HG03039 (cell line): ENCODE measurements around the gene RALGAPA2.

Experiments
- ATAC-seq: cut with Tn5 transposase; IDR thresholded peaks from one replicate; pipeline ENCODE4 v1.9.1; 2021; ENCODE audit warnings: mild to moderate bottlenecking, moderate library complexity; ENCODE audit not compliant: unreplicated experiment

The RALGAPA2 gene

DNA sequence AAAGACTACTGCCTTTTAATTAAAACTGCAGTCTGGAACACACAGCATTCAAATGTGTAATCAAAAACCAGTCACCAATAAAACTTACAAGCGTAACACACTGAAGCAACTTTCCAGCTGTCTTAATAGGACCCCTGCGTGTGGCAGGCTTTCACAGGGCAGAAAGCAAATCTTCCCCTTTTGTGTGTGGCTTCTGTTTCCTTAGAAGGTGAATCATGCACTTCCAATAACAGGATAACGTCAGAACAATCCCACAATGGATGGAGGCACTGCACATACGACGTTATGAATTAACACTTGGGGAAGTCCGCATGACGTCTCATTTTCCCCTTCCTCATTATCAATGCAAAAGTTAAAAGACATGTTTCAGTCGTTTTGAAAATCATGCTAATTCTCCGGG lies 299.7 kb downstream of the RALGAPA2 start:
- no peak for ATAC-seq

DNA sequence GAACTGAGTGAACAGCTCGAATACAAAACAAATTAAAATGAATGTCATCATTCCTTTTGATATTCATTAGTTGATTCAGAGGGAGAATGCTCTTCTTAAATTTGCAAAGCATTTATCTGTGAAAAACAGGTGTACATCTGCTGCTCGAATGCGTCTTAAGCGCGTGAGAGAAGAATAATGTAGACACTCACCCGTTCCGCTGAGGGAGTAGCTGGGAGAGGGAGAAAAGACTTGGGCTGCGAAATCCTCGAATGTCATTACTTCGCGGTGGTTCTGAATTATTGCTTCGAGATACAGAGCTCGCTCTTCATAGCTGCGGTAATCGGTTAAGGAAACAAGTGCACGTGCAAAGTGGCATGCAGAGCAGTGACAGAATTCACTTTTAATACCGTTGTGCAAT lies 300.6 kb downstream of the RALGAPA2 start:
- no peak for ATAC-seq

GRCh38 chr20:20411402-20411801 lies 301.0 kb downstream of the RALGAPA2 start:
- ATAC-seq = no peak

DNA sequence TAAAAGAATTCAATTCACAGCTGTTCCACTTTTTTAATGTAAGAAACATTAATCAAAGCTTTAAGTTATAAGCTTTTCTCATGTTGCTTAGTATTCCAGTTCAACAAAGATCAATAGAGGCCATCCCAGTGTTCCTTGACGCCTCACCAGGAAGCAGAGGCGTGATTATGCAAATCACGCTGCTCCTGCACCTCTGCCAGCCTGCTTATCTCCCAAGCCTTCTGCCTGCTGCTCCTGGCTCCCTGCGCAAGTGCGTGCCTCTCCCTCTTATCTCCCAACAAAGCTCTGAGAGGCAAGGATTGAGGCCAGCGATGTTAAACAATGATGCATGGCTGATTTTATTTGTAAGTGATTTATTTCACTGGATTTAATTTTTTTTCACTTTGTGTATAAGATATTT lies 301.8 kb downstream of the RALGAPA2 start:
- no peak for ATAC-seq

DNA sequence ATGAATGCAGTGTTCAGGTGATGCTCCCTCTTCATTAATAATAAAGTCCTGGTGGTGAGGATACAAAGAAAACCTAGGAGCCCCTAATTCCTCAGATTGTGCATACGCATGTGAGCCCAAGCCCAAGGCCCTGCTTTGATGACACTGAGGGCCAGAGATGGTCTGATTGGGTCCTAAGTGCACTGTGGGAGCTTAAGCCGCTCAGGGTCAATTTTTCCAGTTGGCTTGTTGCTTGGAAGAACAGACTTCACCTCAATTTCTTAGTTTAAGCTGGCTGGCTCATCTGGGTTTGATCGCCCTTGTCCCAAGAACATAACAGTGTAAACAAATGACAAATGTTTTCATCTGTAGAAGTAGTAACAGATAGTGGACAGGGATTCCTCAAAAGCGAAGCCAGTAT lies 303.1 kb downstream of the RALGAPA2 start:
- ATAC-seq = no peak

DNA sequence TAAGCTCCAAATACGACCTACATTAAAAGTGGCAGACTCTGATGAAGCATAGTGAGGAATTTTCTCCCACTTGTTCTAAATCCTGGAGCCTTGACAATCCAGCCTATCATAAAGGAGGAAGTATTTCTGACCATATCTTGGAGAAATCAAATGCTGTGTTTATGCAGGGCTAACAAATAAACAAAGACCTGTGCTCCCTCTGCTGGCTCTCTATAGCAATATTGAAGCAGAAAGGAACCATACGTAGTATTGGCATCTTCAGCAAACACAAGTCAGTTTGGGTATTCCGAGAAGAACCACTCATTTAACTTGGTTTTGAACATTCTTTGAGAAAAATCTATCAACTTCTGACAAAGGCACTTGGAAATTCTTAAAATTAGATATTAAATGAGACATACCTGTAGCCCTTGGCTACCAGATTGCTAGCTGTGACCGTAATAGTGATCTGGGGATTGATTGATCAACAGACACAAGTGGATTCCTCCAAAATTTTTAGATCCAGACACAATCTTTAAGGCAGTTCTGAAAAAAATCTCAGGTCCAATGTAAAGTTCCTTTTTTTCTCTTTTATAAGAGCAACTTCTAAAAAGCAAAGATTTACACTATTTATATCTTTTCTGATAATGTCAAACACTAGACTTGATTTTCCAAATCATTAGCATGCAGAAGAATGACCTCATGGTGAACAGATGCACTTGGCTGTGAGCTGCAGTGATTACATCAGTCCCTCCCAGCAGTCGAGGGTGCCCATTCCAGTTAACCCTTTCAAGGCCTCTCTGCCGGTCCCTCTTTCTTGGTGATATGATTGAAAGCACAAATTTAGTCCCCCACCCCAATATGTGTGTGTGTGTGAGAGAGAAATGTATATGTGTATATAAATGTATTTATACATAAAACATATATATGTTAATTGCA lies 304.3 kb downstream of the RALGAPA2 start:
- ATAC-seq = no peak

DNA sequence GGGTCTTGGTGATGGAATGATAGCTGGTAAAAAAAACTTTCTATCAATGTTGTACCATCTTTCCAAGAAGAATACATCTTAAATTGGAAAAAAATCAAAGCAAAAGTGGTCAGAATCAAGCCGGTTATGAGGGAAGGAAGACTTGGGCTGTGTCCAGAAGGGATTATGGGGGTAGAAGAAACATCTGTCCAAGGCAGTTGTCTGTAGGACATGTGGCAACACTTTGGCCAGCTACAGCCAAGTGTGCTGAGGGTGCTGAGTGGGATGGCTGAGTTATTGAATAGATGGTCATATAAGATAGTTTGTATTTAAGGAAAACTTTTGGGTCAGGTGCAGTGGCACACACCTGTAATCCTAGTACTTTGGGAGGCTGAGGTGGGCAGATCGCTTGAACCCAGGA lies 306.1 kb downstream of the RALGAPA2 start:
- ATAC-seq = no peak

- no peak for ATAC-seq
Observed at GRCh38 chr20:20405623-20406022, 306.8 kb downstream of the RALGAPA2 start.

GRCh38 chr20:20404633-20405032 lies 307.8 kb downstream of the RALGAPA2 start:
- ATAC-seq = no peak

- no peak for ATAC-seq
Observed at GRCh38 chr20:20401991-20402390, 310.5 kb downstream of the RALGAPA2 start.

DNA sequence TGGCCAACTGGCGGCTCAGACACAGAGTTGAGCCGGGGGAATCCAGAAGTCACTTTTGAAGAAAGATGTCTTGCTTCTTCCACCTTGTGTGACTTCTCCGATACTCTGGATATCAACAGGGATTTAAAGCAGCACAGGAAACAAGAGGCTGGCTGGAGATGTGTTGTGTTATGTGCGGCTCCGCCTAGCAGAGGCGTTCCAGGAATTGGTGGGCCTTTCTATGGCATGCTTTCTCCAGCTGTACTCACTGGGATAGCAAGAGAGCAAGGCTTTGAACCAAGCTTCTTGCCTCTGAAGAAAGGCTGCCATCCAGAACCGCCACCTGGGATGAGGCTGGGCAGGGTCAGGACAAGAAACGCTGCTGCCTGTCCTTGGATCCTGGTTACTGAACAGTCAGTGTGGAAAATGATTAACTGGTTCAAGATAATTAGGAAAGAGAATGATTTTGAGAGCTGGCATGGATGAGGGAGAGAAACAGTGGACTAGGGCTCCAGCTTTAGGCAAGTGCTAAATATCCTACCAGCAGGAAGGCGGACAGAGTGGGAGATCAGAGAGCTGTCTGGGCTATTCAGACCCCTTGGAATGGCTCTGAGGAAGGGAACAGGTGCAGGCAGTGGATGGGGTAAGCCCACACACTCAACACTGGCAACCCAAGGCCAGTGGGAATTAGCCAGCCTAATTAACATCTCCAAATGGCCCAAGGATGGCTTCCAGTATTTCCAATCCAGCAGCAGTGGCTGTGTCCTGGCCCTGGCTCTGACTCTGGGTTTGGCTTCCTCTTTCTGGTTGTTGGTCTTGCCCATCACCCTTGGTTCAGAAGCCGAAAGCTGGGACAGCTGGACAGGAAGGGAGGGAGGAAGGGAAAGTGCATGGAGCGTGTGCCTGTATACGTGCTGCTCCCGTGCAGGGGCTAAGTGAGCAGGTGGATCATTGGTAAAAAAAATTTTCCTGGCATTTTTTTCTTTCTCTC lies 312.6 kb downstream of the RALGAPA2 start:
- no peak for ATAC-seq

DNA sequence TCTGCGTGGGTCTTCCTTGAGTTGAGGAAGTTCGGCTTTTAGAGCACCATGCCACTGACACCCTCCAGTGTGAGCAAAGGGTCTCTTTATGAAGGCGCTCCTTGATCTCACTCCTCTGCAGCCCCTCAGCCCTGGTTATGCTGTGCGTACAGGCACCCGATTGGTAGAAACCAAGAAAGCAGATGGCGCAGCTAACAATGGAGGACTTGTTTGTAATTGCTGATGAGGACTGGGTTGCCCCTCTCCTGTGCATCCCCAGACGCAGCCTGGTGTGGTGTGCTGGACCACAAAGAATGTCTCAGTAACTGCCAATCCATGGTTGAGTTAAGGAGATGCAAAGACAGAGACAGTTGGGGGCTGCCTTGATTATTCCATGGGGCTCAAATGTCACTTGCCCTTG lies 314.3 kb downstream of the RALGAPA2 start:
- no peak for ATAC-seq

DNA sequence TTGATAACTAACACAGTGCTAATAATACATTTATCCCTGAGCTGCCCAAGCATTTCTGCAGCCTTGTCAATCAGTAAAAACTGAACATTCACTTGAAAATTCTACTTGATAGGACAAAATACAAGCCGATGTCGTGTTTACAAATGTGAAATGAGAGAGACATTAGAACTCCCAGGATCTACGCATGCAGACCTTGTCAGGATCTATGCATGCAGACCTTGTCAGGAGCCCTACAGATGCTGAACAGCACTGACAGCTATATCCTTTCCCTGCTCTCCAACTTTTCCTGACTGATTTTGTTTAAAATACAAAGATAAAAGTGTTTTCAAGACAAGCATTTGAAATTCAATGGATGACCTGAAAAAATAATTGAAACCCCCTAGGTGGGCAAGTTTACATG lies 315.6 kb downstream of the RALGAPA2 start:
- no peak for ATAC-seq

GRCh38 chr20:20395903-20396568 lies 316.4 kb downstream of the RALGAPA2 start:
- no peak for ATAC-seq

DNA sequence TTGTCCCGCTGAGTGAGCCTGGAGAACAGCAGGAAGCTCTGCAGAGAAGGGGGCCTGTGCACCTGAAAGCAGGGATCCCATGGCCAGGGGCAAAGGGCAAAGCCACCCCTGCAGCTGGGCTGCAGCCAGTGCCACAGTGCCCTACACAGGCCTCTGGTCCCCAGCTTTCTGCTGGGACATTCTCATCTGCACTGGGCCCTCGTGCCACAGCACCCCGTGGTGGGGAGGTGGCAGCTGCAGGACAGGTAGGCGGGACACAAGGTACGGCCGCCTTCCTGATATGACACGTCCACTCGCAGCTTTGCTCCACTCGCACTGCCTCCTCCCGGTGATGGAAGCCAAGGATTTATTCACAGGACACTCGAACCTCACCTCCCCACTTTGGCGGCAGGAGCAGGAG lies 317.4 kb downstream of the RALGAPA2 start:
- no peak for ATAC-seq

- no peak for ATAC-seq
Observed at GRCh38 chr20:20393207-20394120, 319.0 kb downstream of the RALGAPA2 start.

GRCh38 chr20:20391766-20392165 lies 320.7 kb downstream of the RALGAPA2 start:
- no peak for ATAC-seq

DNA sequence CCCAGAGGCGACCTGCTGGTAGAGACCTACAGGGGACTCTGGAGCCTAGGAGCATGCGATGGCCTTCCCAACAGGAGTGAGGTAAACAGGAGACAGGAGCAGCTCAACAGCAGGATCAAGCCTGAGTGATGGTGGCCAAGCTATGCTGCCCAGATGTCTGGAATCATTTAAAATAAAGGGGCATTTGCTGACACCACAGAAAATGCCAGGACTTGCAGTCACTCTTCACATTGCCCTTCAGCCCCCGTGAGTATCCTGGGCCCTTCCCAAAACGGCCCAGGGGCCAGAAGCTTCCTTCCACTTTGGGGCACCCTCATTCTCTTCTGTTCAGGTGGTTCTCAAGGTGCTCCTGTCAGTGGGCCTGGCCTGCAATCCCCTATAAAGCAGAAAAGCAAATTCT lies 321.3 kb downstream of the RALGAPA2 start:
- no peak for ATAC-seq

- ATAC-seq = no peak
Observed at GRCh38 chr20:20390393-20390792, 322.1 kb downstream of the RALGAPA2 start.

DNA sequence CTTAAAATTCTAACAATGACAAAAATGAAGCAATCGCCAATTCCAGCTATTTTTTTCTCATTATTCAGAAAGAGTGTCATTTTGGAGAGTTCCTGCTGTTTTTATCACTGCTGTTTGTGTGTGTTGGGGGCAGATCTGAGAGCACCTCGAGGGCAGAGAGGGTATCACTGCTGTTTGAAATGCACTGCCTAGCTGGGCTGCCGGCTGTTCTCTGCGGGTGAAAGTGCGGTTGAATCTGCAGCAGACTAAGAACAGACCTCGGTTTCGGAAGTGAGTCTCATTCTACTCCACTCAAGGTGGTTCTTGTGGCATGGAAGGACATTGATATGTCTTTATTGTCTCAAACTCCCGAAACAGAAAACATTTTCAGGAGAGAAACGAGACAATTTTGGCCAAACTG lies 326.3 kb downstream of the RALGAPA2 start:
- no peak for ATAC-seq
